NCI-H748 treated with DMSO at 0.1 percent for 48 hours (cell line): Measurements from ENCODE around the gene BNC2.

Experiments used
- DNase-seq: peaks from one replicate; lab custom pipeline; 2025; lab: John Stamatoyannopoulos, UW

BNC2 gene

DNA sequence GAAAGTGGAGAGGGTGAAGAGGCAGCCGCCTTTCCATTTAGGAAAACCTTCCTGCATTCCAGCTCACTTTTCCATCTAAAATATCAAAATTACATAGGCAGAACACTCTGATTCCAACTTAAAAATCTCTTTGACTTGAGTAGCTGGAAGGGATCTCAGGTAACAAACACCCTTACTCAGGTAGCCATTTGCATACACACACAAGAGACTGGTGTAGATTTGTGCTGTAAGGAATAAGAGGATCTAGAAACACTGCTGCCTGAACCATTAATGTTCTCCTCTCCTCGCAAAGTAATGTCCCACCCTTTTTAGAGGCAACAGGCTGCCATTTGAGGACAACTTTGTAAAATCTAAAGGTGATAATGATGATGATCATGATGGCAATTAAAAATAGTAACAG lies 53.5 kb downstream of the BNC2 start:
- no peak for DNase-seq

GRCh38 chr9:16816011-16816410 lies 54.5 kb downstream of the BNC2 start:
- peak; percentile 66 for DNase-seq

DNA sequence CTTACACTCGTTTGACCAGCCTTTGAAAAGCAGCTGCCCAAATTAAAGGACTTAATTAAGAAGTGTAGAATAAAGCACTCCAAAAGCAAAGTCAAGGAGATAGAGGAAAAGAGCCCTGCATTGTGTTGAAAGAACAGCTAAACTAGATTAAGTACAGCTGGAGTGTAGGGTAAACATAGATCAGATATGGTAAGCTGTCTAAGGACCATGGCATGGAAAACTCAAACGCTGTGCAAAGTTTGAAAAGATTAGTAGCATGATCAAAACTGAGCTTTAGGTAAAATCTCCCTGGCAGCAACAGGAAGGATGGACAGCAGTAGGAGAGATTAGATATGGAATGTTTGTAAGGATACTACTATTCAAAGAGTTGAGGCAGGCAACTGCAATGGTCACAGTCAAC lies 55.4 kb downstream of the BNC2 start:
- no peak for DNase-seq

DNA sequence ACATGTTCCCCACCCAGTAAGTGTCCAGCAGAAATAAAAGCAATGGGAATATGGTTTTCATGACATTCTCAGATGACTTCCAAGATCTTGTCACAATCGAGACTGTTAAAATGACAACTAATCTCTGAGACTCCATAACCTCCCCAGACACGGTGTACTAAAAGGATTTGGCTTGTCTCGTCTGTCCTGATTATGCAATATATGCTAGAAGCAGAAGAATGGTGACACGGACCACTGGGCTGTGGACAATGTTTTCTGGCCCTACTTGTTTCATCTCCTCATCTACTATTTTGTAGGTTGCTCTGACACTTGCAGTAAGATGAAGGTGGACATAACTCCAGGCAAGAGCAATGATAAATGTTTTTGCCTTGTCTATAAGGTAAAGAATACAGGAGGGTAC lies 56.6 kb downstream of the BNC2 start:
- DNase-seq: no peak

- DNase-seq: no peak
Measured at GRCh38 chr9:16811987-16812685, 58.3 kb downstream of the BNC2 start.

GRCh38 chr9:16809912-16810610 lies 60.4 kb downstream of the BNC2 start:
- peak; percentile 80 for DNase-seq

DNA sequence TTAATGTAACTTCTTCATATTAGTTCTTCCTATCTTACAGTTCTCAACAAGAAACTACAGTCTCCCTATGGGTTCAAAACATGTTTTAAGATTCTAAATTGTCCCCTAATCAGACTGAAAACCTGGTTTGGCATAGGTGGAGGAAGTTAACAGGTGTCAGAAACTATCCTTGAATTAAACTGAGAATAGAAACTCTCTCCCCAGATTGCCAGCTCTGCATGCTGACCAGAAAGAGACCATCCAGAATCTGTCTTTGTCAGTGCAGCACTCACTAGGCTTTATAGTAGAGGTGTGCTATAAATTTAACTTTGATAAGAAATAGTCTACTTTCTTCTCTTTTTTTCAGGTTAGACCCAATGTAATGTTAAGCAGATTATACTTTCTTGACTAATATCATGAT lies 63.8 kb downstream of the BNC2 start:
- DNase-seq: no peak

- DNase-seq: no peak
Measured at GRCh38 chr9:16803648-16804047, 66.8 kb downstream of the BNC2 start.

- no peak for DNase-seq
Measured at GRCh38 chr9:16801871-16802466, 68.5 kb downstream of the BNC2 start.

- no peak for DNase-seq
Measured at GRCh38 chr9:16796304-16796825, 74.1 kb downstream of the BNC2 start.

DNA sequence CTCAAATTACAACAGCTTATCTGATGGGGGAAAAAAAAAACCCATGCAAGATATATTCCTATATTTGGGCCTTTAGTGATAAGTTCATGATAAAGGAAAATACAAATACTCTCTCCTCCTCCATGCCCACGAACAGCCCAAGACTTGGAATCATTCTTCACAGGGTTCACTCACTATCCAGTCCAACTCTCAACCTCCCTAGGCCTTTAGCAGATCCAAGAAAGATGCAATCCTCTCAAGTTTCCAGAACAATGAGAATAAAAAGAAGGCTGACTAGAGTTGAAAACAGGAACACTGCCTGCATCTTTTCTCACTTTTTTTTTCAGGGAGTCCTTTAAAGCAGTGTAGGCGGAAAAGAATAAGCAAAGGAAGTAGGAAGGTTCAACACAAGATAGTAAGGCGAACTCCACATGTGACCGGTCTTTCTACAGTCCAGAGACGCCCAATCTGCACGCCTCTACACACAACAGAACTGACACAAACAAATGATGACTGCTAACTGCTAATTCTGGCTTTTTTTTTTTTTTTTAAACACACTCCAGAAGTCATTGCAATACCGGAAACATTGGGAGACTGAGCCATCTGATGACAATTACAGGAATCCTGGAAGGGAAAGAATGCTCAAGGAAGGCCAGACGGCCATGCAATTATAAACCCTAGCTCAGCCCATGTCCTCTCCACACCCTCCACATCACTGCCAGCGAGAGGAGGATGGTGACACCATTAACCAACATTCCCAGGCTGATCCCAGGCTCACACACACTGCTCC lies 75.4 kb downstream of the BNC2 start:
- no peak for DNase-seq

DNA sequence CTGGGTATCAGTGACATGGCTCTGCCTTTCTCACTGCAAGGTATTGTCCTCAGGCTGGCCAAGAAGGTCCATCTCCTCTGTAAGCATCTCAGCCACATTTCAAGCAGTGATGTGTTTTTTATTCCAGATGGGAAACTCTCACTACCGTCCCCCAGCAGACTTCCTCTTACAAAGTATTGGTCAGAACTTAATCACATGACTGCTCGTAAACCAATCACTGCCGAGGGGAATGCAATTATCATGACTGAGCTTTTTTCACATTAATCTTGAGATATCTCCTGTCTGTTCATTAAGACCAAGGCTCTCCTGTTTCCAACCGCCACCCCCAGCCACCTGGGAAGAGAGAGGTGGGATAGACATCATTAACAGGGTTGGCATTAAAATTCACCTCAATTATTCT lies 76.4 kb downstream of the BNC2 start:
- no peak for DNase-seq

GRCh38 chr9:16787724-16788123 lies 82.7 kb downstream of the BNC2 start:
- no peak for DNase-seq

- peak; percentile 51 for DNase-seq
Measured at GRCh38 chr9:16784002-16784401, 86.5 kb downstream of the BNC2 start.

DNA sequence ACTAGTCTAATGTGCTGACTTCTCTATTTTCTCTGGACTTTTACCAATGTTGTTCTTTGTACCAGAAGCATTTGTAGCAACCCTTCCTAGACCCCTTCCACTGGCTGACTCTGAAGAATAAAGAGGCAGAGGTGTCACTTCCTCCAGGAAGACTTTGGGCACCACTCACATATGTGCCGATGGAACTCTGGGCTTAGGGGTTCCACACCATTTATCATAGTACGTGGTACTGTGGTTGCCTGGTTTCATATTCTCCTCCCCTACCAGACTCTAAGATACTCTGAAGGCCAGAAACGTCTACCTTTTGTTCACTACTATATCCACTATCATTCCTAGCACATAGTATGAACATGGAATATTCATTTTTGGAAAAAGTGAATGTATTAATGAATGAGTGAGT lies 88.0 kb downstream of the BNC2 start:
- no peak for DNase-seq

- no peak for DNase-seq
Measured at GRCh38 chr9:16775330-16775729, 95.1 kb downstream of the BNC2 start.

- DNase-seq: no peak
Measured at GRCh38 chr9:16773617-16774016, 96.9 kb downstream of the BNC2 start.

- no peak for DNase-seq
Measured at GRCh38 chr9:16773116-16773515, 97.4 kb downstream of the BNC2 start.

DNA sequence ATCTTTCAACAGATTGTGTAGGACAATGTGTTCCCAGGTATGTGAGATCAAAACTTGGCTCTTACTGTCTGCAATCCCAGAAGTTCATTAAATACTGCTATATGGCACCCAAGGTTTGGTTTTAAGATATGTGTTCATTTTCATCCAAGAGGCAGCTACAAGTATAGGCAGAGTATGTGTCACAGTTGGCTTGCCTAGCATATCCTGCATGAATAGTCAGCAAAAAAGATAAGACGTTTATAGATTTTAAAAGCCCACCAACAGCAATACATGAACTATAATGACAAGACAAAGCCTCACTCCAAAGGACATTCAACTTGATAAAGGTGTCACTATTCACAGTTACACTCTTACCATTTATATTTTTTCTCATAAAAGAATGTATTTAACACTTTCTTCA lies 99.1 kb downstream of the BNC2 start:
- DNase-seq: no peak

- DNase-seq: no peak
Measured at GRCh38 chr9:16769291-16769690, 101.2 kb downstream of the BNC2 start.

- DNase-seq: no peak
Measured at GRCh38 chr9:16768816-16769215, 101.7 kb downstream of the BNC2 start.

DNA sequence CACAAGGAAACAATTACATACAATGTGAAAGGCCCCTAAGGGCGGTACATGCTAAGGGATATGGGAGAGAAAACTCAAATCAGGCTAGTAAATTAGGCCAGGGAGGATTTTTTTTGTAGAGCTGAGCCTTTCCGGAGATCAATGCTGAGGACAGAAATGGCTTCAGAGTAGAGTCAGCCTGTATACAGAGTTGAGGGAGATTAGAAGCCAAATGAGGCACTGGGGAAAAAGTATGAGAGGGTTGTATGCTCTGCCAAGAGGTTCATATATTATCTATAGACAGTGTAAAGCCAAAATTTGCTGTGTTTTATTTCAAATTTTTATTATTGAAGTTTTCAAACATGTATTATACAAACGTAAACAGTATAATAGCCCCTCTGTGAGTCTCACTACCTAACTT lies 103.1 kb downstream of the BNC2 start:
- DNase-seq: no peak
